HepG2 (cell line): ENCODE results near the gene IAPP. TPM values are rescaled to one million over a fixed set of nuclear protein-coding genes. Genes with fewer than 3 reads are reported as not detected.

Source experiments
- FOXK1 ChIP-seq: sonication (generic); formaldehyde crosslinking; IDR thresholded peaks from 2 replicates; pipeline ENCODE4 v1.4.0; 2020; ENCODE audit warnings: low read depth, missing genetic modification reagents, borderline replicate concordance
- MEIS2 ChIP-seq: sonication (generic); formaldehyde crosslinking; IDR thresholded peaks from 2 replicates; pipeline ENCODE4 v1.9.0; 2021; ENCODE audit warnings: mild to moderate bottlenecking, missing genetic modification reagents
- PBX2 ChIP-seq: IDR thresholded peaks from 2 replicates; pipeline ENCODE4 v1.6.1; 2016; ENCODE audit warnings: control low read depth
- PREB ChIP-seq: sonication (generic); formaldehyde crosslinking; IDR thresholded peaks from 2 replicates; pipeline ENCODE4 v1.4.0; 2020; ENCODE audit warnings: missing genetic modification reagents
- RXRB ChIP-seq: IDR thresholded peaks from 2 replicates; pipeline ENCODE4 v1.6.1; 2016; ENCODE audit warnings: borderline replicate concordance, missing genetic modification reagents, missing compliant biosample characterization
- SOX13 ChIP-seq, 3 experiments: fragments of 450-650 bp in 1 of 3; sonication (generic) in 1 of 3; formaldehyde crosslinking in 1 of 3; IDR thresholded peaks in 2 of 3; conservative IDR thresholded peaks in 1 of 3; 2 replicates each; pipeline versions ENCODE4 v1.5.0 to v1.6.1; 2016 to 2020; ENCODE audit warnings: antibody characterized with exemption in 1 of 3, mild to moderate bottlenecking in 1 of 3, missing compliant biosample characterization in 1 of 3, missing genetic modification reagents in 1 of 3, moderate library complexity in 1 of 3
- SOX5 ChIP-seq: IDR thresholded peaks from 2 replicates; pipeline ENCODE4 v1.6.1; 2016; ENCODE audit warnings: borderline replicate concordance
- XBP1 ChIP-seq: sonication (generic); formaldehyde crosslinking; IDR thresholded peaks from 2 replicates; pipeline ENCODE4 v1.5.0; 2020; ENCODE audit warnings: missing genetic modification reagents
- ZMYM3 ChIP-seq: sonication (generic); formaldehyde crosslinking; IDR thresholded peaks from 2 replicates; pipeline ENCODE4 v1.5.1; 2020; ENCODE audit warnings: mild to moderate bottlenecking, missing genetic modification reagents
- ZNF292 ChIP-seq: sonication (generic); formaldehyde crosslinking; IDR thresholded peaks from 2 replicates; pipeline ENCODE4 v1.8.1; 2022; ENCODE audit warnings: mild to moderate bottlenecking, low read depth, missing genetic modification reagents, borderline replicate concordance
- ZNF367 ChIP-seq: sonication (generic); formaldehyde crosslinking; IDR thresholded peaks from 2 replicates; pipeline ENCODE4 v1.4.0; 2020; ENCODE audit warnings: missing genetic modification reagents, borderline replicate concordance
- ZNF501 ChIP-seq: sonication (generic); formaldehyde crosslinking; IDR thresholded peaks from 2 replicates; pipeline ENCODE4 v1.5.1; 2020; ENCODE audit warnings: mild to moderate bottlenecking, moderate library complexity, missing genetic modification reagents
- ZNF724P ChIP-seq: sonication (generic); formaldehyde crosslinking; IDR thresholded peaks from 2 replicates; pipeline ENCODE4 v1.8.0; 2022; ENCODE audit warnings: missing genetic modification reagents, borderline replicate concordance
- polyA plus RNA-seq, 8 experiments: library from polyadenylated mRNA; depleted of rRNA in 3 of 8; stranded (reverse) in 7 of 8; unstranded in 1 of 8; fragments of >200 nt; fragmentation: Illumina TruSeq in 4 of 8; extraction: Trizol in 4 of 8; gene quantifications; 2 replicates each; pipeline versions ENCODE4 v1.2.1 to v1.2.3, GENCODE V29; 2011 to 2016; ENCODE audit warnings: low read depth in 4 of 8, missing spikeins in 1 of 8, mixed read lengths in 1 of 8; ENCODE audit not compliant: insufficient read depth in 1 of 8
- total RNA-seq, 5 experiments: library from RNA; depleted of rRNA; stranded (reverse); fragments of >200 nt; fragmentation: Illumina TruSeq; extraction: Trizol; gene quantifications; 2 replicates each; pipeline ENCODE4 v1.2.3, GENCODE V29; 2016; ENCODE audit warnings: low read depth in 1 of 5
- TF ChIP-seq, protein P1 (sequence below): IDR thresholded peaks from 2 replicates; pipeline ENCODE4 v1.4.0; 2020; ENCODE audit warnings: mild to moderate bottlenecking, missing genetic modification reagents
- TF ChIP-seq, protein P2 (sequence below): sonication (generic); formaldehyde crosslinking; IDR thresholded peaks from 2 replicates; pipeline ENCODE4 v1.8.0; 2022; ENCODE audit warnings: mild to moderate bottlenecking, missing genetic modification reagents
- TF ChIP-seq, protein P3 (sequence below): sonication (generic); formaldehyde crosslinking; IDR thresholded peaks from 2 replicates; pipeline ENCODE4 v1.8.0; 2022; ENCODE audit warnings: mild to moderate bottlenecking, missing genetic modification reagents, borderline replicate concordance
- TF ChIP-seq, protein P4 (sequence below): IDR thresholded peaks from 2 replicates; pipeline ENCODE4 v1.6.1; 2016; ENCODE audit warnings: missing biosample characterization, missing genetic modification reagents, low read depth

Gene IAPP
- total and polyA plus RNA-seq, 2 of the 13 experiments (the other 11 are each of a cell fraction or from before 2014, with no cell fraction given) = not detected

DNA sequence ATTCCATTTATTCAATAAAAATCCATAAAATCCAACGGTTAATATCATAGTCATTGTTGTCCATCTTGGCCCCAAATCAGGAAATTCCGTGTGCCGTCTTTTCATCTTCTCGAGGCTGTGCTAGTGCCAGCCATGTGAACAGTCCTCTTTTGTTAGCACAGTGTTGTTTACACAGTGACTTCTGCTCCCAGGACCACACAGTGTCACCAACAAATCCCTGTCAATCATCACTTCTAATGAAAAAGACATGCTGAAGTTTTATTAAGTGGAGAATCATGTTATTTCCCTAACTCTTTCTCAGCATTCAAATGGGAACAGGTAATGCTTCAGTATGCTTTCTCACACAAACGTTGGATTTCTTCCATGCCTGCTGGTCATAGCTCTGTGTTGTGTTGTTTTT lies 36.0 kb upstream of the IAPP start (continued):
- TF ChIP-seq RXRB (CRISPR knock-in tag) (0 out of 2 replicates have a peak, but pooled peaks have one; percentile 20), MEIS2 (CRISPR knock-in tag) (0 out of 2 replicates have a peak, but pooled peaks have one; percentile 19), ZNF367 (no peak), ZNF501 (CRISPR knock-in tag) (no peak), XBP1 (CRISPR knock-in tag) (no peak), SOX5 (CRISPR knock-in tag) (peak; percentile 47; the same call in 1 of the 2 replicates), PREB (CRISPR knock-in tag) (no peak), ZNF292 (no peak), FOXK1 (CRISPR knock-in tag) (0 out of 2 replicates have a peak, but pooled peaks have one; percentile 27), PBX2 (CRISPR knock-in tag) (peak; percentile 82), SOX13 (IDR thresholded peaks at IDR 0.05) (no peak), SOX13 (CRISPR knock-in tag; conservative IDR thresholded peaks at IDR 0.05 in 1 of 2, IDR thresholded peaks at IDR 0.05 in 1 of 2) (0 out of 4 replicates have a peak, but pooled peaks of 1 of the 2 experiments have one; percentile 15), ZMYM3 (CRISPR knock-in tag) (no peak), ZNF724P (no peak)
- TF ChIP-seq, protein P1, sequence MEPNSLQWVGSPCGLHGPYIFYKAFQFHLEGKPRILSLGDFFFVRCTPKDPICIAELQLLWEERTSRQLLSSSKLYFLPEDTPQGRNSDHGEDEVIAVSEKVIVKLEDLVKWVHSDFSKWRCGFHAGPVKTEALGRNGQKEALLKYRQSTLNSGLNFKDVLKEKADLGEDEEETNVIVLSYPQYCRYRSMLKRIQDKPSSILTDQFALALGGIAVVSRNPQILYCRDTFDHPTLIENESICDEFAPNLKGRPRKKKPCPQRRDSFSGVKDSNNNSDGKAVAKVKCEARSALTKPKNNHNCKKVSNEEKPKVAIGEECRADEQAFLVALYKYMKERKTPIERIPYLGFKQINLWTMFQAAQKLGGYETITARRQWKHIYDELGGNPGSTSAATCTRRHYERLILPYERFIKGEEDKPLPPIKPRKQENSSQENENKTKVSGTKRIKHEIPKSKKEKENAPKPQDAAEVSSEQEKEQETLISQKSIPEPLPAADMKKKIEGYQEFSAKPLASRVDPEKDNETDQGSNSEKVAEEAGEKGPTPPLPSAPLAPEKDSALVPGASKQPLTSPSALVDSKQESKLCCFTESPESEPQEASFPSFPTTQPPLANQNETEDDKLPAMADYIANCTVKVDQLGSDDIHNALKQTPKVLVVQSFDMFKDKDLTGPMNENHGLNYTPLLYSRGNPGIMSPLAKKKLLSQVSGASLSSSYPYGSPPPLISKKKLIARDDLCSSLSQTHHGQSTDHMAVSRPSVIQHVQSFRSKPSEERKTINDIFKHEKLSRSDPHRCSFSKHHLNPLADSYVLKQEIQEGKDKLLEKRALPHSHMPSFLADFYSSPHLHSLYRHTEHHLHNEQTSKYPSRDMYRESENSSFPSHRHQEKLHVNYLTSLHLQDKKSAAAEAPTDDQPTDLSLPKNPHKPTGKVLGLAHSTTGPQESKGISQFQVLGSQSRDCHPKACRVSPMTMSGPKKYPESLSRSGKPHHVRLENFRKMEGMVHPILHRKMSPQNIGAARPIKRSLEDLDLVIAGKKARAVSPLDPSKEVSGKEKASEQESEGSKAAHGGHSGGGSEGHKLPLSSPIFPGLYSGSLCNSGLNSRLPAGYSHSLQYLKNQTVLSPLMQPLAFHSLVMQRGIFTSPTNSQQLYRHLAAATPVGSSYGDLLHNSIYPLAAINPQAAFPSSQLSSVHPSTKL (CRISPR knock-in tag) = peak; percentile 58; the same call in 1 of the 2 replicates
- TF ChIP-seq, protein P2, sequence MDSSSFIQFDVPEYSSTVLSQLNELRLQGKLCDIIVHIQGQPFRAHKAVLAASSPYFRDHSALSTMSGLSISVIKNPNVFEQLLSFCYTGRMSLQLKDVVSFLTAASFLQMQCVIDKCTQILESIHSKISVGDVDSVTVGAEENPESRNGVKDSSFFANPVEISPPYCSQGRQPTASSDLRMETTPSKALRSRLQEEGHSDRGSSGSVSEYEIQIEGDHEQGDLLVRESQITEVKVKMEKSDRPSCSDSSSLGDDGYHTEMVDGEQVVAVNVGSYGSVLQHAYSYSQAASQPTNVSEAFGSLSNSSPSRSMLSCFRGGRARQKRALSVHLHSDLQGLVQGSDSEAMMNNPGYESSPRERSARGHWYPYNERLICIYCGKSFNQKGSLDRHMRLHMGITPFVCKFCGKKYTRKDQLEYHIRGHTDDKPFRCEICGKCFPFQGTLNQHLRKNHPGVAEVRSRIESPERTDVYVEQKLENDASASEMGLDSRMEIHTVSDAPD (CRISPR knock-in tag) = no peak
- TF ChIP-seq, protein P3, sequence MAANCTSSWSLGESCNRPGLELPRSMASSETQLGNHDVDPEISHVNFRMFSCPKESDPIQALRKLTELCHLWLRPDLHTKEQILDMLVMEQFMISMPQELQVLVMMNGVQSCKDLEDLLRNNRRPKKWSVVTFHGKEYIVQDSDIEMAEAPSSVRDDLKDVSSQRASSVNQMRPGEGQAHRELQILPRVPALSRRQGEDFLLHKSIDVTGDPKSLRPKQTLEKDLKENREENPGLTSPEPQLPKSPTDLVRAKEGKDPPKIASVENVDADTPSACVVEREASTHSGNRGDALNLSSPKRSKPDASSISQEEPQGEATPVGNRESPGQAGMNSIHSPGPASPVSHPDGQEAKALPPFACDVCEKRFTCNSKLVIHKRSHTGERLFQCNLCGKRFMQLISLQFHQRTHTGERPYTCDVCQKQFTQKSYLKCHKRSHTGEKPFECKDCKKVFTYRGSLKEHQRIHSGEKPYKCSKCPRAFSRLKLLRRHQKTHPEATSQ (CRISPR knock-in tag) = no peak
- TF ChIP-seq, protein P4, sequence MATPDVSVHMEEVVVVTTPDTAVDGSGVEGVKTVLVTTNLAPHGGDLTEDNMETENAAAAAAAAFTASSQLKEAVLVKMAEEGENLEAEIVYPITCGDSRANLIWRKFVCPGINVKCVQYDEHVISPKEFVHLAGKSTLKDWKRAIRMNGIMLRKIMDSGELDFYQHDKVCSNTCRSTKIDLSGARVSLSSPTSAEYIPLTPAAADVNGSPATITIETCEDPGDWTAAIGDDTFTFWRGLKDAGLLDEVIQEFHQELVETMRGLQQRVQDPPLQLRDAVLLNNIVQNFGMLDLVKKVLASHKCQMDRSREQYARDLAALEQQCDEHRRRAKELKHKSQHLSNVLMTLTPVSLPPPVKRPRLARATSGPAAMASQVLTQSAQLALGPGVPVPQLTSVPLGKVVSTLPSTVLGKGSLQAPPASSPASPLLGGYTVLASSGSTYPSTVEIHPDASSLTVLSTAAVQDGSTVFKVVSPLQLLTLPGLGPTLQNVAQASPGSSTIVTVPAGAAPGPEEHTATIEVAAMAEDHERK (CRISPR knock-in tag) = no peak
